ENCODE data around the gene CAMTA1. TPM values are rescaled to one million over a fixed set of nuclear protein-coding genes. Genes with fewer than 3 reads are reported as not detected.

Gene CAMTA1
- total RNA-seq, 1 donor from 2014 or later, result 62.9 TPM

- H3K27me3 ChIP-seq, result no peaks in the 10 kb centered on the region
- H3K27ac ChIP-seq, result no peak overlapping the region
- H3K4me3 ChIP-seq, result no peak overlapping the region
- DNase-seq (ENCODE audit: extremely low spot score in 2 of 2), result no peak
- TF ChIP-seq POLR2A (IDR thresholded peaks at IDR 0.05) (no peak), POLR2AphosphoS5 (IDR thresholded peaks at IDR 0.05; ENCODE audit: insufficient read depth in 1 of 2, low read depth in 1 of 2) (peak; percentile 25 to 44), CTCF (IDR thresholded peaks at IDR 0.05) (no peak)
- no peaks in the 10 kb centered on the region for H3K9me3 ChIP-seq
- intact Hi-C loops (cut with DNase I), result no loop called here
- no peaks in the 10 kb centered on the region for H3K4me1 ChIP-seq
- H3K36me3 ChIP-seq, result no peaks in the 10 kb centered on the region
Observed at GRCh38 chr1:7574121-7575040, 789.1 kb downstream of the CAMTA1 start.

- TF ChIP-seq CTCF (IDR thresholded peaks at IDR 0.05), result no peak
- TF ChIP-seq POLR2A (IDR thresholded peaks at IDR 0.05), result no peak
- TF ChIP-seq POLR2AphosphoS5 (IDR thresholded peaks at IDR 0.05; ENCODE audit: insufficient read depth in 1 of 2, low read depth in 1 of 2), result no peak
- DNase-seq (ENCODE audit: extremely low spot score in 2 of 2), result no peak
- Histone ChIP-seq H3K36me3 (no peaks in the 10 kb centered on the region), H3K4me1 (no peaks in the 10 kb centered on the region), H3K27me3 (no peaks in the 10 kb centered on the region), H3K4me3 (no peak overlapping the region), H3K27ac (no peak overlapping the region), H3K9me3 (no peaks in the 10 kb centered on the region)
- intact Hi-C loops (cut with DNase I), result no loop called here
Observed at GRCh38 chr1:7575041-7575400, 789.8 kb downstream of the CAMTA1 start.

GRCh38 chr1:7576946-7577657 is 791.8 kb downstream of the CAMTA1 start:
- Histone ChIP-seq H3K27ac (no peak overlapping the region), H3K4me1 (no peaks in the 10 kb centered on the region), H3K27me3 (no peaks in the 10 kb centered on the region), H3K9me3 (no peaks in the 10 kb centered on the region), H3K36me3 (no peaks in the 10 kb centered on the region), H3K4me3 (no peak overlapping the region)
- DNase-seq (ENCODE audit: extremely low spot score in 2 of 2), result no peak
- intact Hi-C loops (cut with DNase I), result no loop called here
- no peak for TF ChIP-seq POLR2AphosphoS5 (IDR thresholded peaks at IDR 0.05; ENCODE audit: insufficient read depth in 1 of 2, low read depth in 1 of 2)
- peak in 1 of 3 experiments; percentile 12 for TF ChIP-seq CTCF (IDR thresholded peaks at IDR 0.05)

GRCh38 chr1:7578206-7578605 is 793.0 kb downstream of the CAMTA1 start:
- H3K4me1 ChIP-seq, result no peaks in the 10 kb centered on the region
- H3K36me3 ChIP-seq, result no peaks in the 10 kb centered on the region
- no peaks in the 10 kb centered on the region for H3K27me3 ChIP-seq
- no peak overlapping the region for H3K27ac ChIP-seq
- H3K4me3 ChIP-seq, result no peak overlapping the region
- TF ChIP-seq POLR2A (IDR thresholded peaks at IDR 0.05) (no peak), POLR2AphosphoS5 (IDR thresholded peaks at IDR 0.05; ENCODE audit: insufficient read depth in 1 of 2, low read depth in 1 of 2) (no peak), CTCF (IDR thresholded peaks at IDR 0.05) (no peak)
- intact Hi-C loops (cut with DNase I), result no loop called here
- no peaks in the 10 kb centered on the region for H3K9me3 ChIP-seq
- no peak for DNase-seq (ENCODE audit: extremely low spot score in 2 of 2)

GRCh38 chr1:7579016-7579415 is 793.8 kb downstream of the CAMTA1 start:
- Histone ChIP-seq H3K27ac (no peak overlapping the region), H3K9me3 (no peaks in the 10 kb centered on the region), H3K36me3 (no peaks in the 10 kb centered on the region), H3K27me3 (no peaks in the 10 kb centered on the region), H3K4me1 (no peaks in the 10 kb centered on the region), H3K4me3 (no peak overlapping the region)
- TF ChIP-seq POLR2AphosphoS5 (IDR thresholded peaks at IDR 0.05; ENCODE audit: insufficient read depth in 1 of 2, low read depth in 1 of 2), result no peak
- no peak for TF ChIP-seq POLR2A (IDR thresholded peaks at IDR 0.05)
- TF ChIP-seq CTCF (IDR thresholded peaks at IDR 0.05), result no peak
- no peak for DNase-seq (ENCODE audit: extremely low spot score in 2 of 2)
- intact Hi-C loops (cut with DNase I), result no loop called here
